Measurements from ENCODE around the gene FOXQ1. TPM values are rescaled to one million over a fixed set of nuclear protein-coding genes. Genes with fewer than 3 reads are reported as not detected.

FOXQ1 gene
- total and polyA plus RNA-seq, 2 of the 13 experiments (the other 11 are each of a cell fraction or from before 2014, with no cell fraction given) = 35.2 to 39.8 TPM

GRCh38 chr6:1267057-1267732 lies 44.7 kb upstream of the FOXQ1 start (continued):
- TF ChIP-seq ZNF256 (CRISPR knock-in tag; conservative IDR thresholded peaks at IDR 0.05) (no peak), PRDM4 (CRISPR knock-in tag; IDR thresholded peaks at IDR 0.05; ENCODE audit: borderline replicate concordance) (no peak), ZBTB7A (CRISPR knock-in tag; IDR thresholded peaks at IDR 0.05) (no peak), EZH2 (conservative IDR thresholded peaks at IDR 0.05; ENCODE audit: low read depth, low read length) (no peak), ZNF614 (CRISPR knock-in tag; IDR thresholded peaks at IDR 0.05; ENCODE audit: borderline replicate concordance) (peak; percentile 25; the same call in 1 of the 2 replicates), SOX13 (IDR thresholded peaks at IDR 0.05) (peak; percentile 66; the same call in 1 of the 2 replicates), SOX13 (CRISPR knock-in tag; conservative IDR thresholded peaks at IDR 0.05 in 1 of 2, IDR thresholded peaks at IDR 0.05 in 1 of 2) (peak; percentile 32 to 88; a peak in 2 of 4 replicates), ZNF629 (CRISPR knock-in tag; conservative IDR thresholded peaks at IDR 0.05) (no peak), KDM5B (CRISPR knock-in tag; IDR thresholded peaks at IDR 0.05; ENCODE audit: borderline replicate concordance) (0 out of 2 replicates have a peak, but pooled peaks have one; percentile 29), ZNF607 (CRISPR knock-in tag; IDR thresholded peaks at IDR 0.05; ENCODE audit: borderline replicate concordance) (0 out of 2 replicates have a peak, but pooled peaks have one; percentile 33), ZFY (CRISPR knock-in tag; IDR thresholded peaks at IDR 0.05) (no peak), SRF (IDR thresholded peaks at IDR 0.05; ENCODE audit: low read depth, low read length) (no peak), ZKSCAN8 (CRISPR knock-in tag; IDR thresholded peaks at IDR 0.05; ENCODE audit: borderline replicate concordance) (peak; percentile 83; the same call in 1 of the 2 replicates), TAF1 (CRISPR knock-in tag; IDR thresholded peaks at IDR 0.05) (peak; percentile 47), ZMAT3 (CRISPR knock-in tag; conservative IDR thresholded peaks at IDR 0.05) (0 out of 2 replicates have a peak, but pooled peaks have one; percentile 39), SOX5 (CRISPR knock-in tag; IDR thresholded peaks at IDR 0.05; ENCODE audit: borderline replicate concordance) (peak; percentile 94), ZNF513 (CRISPR knock-in tag; conservative IDR thresholded peaks at IDR 0.05) (no peak), MAFK (conservative IDR thresholded peaks at IDR 0.05 in 1 of 2, IDR thresholded peaks at IDR 0.05 in 1 of 2; ENCODE audit: low read length in 2 of 2) (peak; percentile 69 to 87), GLI4 (CRISPR knock-in tag; IDR thresholded peaks at IDR 0.05; ENCODE audit: borderline replicate concordance) (no peak), ZNF678 (CRISPR knock-in tag; IDR thresholded peaks at IDR 0.05) (no peak), KMT2A (CRISPR knock-in tag; IDR thresholded peaks at IDR 0.05) (peak; percentile 65; the same call in 1 of the 2 replicates), ZNF484 (CRISPR knock-in tag; IDR thresholded peaks at IDR 0.05; ENCODE audit: borderline replicate concordance, low read depth) (no peak), TFDP2 (CRISPR knock-in tag; IDR thresholded peaks at IDR 0.05) (0 out of 2 replicates have a peak, but pooled peaks have one; percentile 3), YY1 (IDR thresholded peaks at IDR 0.05; ENCODE audit: insufficient read depth, insufficient replicate concordance, low read depth, low read length) (no peak)
